CD4-positive, alpha-beta T cell treated with Interleukin-12 subunit alpha and Interleukin-12 subunit beta, for 1 hour (primary cell): Measurements from ENCODE around the gene ZFAND5.

Experiments
- DNase-seq: peaks from one replicate; pipeline ENCODE4 v3.0.0-alpha.2; 2020

ZFAND5 gene

GRCh38 chr9:72364679-72365524 lies at the start of gene ZFAND5:
TSS of gene ZFAND5 (minus strand) at chr9:72365208. CDS start at chr9:72360778, 4,430 bp downstream.
- DNase-seq, result peak; percentile 93

- DNase-seq, result no peak
Observed at GRCh38 chr9:72412483-72413040, 47.6 kb upstream of the ZFAND5 start.

GRCh38 chr9:72410214-72410613 lies 45.2 kb upstream of the ZFAND5 start:
- no peak for DNase-seq

- DNase-seq, result no peak
Observed at GRCh38 chr9:72407114-72407513, 42.1 kb upstream of the ZFAND5 start.

GRCh38 chr9:72402744-72403143 lies 37.7 kb upstream of the ZFAND5 start:
- no peak for DNase-seq

- no peak for DNase-seq
Observed at GRCh38 chr9:72401396-72401795, 36.4 kb upstream of the ZFAND5 start.

GRCh38 chr9:72400866-72401265 lies 35.9 kb upstream of the ZFAND5 start:
- DNase-seq, result no peak

- no peak for DNase-seq
Observed at GRCh38 chr9:72399391-72399790, 34.4 kb upstream of the ZFAND5 start.

- no peak for DNase-seq
Observed at GRCh38 chr9:72396247-72397091, 31.5 kb upstream of the ZFAND5 start.

GRCh38 chr9:72394066-72394465 lies 29.1 kb upstream of the ZFAND5 start:
- DNase-seq, result no peak

GRCh38 chr9:72390907-72391306 lies 25.9 kb upstream of the ZFAND5 start:
- no peak for DNase-seq

GRCh38 chr9:72386186-72386585 lies 21.2 kb upstream of the ZFAND5 start:
- no peak for DNase-seq

- no peak for DNase-seq
Observed at GRCh38 chr9:72384710-72385485, 19.9 kb upstream of the ZFAND5 start.

GRCh38 chr9:72383978-72384709 lies 19.1 kb upstream of the ZFAND5 start:
- no peak for DNase-seq

GRCh38 chr9:72382405-72382804 lies 17.4 kb upstream of the ZFAND5 start:
- DNase-seq, result no peak

GRCh38 chr9:72377041-72377440 lies 12.0 kb upstream of the ZFAND5 start:
- DNase-seq, result no peak

GRCh38 chr9:72371151-72371550 lies 6.1 kb upstream of the ZFAND5 start:
- DNase-seq, result no peak

GRCh38 chr9:72365525-72366256 lies 683 bp upstream of the ZFAND5 start:
- peak; percentile 69 for DNase-seq

GRCh38 chr9:72363908-72364678 lies 915 bp downstream of the ZFAND5 start:
- DNase-seq, result peak; percentile 68

- DNase-seq, result no peak
Observed at GRCh38 chr9:72363236-72363635, 1.8 kb downstream of the ZFAND5 start.
